HG03025 (cell line): ENCODE results near the gene ATP11C.
"Not testable (repeated sequence)": the region's sequence is repeated elsewhere in the genome, so short reads cannot be mapped to it uniquely, and the experiment has no call there.

ENCODE experiments used
- ATAC-seq: cut with Tn5 transposase; IDR thresholded peaks from one replicate; pipeline ENCODE4 v1.9.1; 2021; ENCODE audit warnings: mild to moderate bottlenecking, moderate library complexity; ENCODE audit not compliant: unreplicated experiment, low FRiP score

Gene ATP11C

DNA sequence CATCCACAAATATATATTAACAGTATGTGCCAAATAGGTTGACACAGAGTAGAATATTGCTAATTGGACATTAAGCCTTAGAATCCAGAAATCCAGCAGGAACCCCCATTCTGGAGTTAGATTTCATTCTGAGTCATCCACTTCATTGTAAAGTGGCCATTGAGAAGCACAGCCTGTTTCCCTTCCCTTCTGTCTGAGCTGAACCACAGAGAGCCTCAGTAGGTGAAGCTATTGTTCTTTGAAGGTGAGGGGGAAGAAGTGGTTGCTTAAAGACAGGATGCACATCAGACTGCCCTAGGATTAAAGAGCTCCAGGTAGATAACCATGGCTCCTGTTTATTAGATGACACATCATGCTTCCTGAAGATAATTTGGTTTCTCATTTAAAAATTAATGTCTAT lies 194.3 kb downstream of the ATP11C start:
- ATAC-seq, result peak; percentile 45

GRCh38 chrX:139736151-139736550 lies 196.7 kb downstream of the ATP11C start:
- no peak for ATAC-seq

GRCh38 chrX:139734996-139735395 lies 197.9 kb downstream of the ATP11C start:
- ATAC-seq, result no peak

- peak; percentile 68 for ATAC-seq
Observed at GRCh38 chrX:139725720-139726119, 207.1 kb downstream of the ATP11C start.

DNA sequence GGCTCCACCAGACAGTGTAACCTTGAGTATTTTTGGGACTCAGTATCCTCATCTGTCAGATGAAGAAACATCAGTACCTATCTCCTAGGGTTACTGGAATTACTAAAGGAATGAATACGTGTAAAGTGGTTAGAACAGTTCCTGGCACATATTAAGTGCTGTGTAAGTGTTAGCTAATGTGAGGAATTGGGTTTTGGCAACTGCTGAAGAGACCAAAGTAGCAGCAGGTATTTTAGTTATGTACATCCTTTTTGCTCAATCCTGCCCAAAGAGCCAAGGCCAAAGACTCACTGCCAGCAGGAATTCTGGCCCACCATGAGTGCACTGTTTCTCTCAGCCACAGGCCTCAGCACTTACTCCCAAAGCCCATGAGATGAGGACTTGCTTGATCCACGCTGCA lies 208.2 kb downstream of the ATP11C start:
- no peak for ATAC-seq

DNA sequence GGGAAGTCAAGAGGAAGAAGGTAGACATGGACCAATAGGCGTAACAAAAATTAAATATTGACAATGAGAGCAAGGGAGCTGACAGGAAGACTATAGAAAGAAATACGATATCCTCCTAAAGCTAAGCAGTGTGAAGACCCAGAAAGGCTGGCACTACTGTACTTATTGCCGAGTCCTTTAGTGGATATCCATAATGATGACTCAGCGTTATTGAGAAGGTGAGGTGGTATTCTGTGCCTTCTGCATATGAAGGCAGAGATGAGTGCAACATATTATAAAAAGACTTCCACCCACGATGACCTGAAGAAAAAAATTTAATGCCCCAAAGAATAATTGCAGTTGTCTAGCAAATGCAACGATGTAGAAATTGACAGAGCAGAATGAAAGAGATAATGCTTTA lies 211.9 kb downstream of the ATP11C start:
- ATAC-seq, result no peak

DNA sequence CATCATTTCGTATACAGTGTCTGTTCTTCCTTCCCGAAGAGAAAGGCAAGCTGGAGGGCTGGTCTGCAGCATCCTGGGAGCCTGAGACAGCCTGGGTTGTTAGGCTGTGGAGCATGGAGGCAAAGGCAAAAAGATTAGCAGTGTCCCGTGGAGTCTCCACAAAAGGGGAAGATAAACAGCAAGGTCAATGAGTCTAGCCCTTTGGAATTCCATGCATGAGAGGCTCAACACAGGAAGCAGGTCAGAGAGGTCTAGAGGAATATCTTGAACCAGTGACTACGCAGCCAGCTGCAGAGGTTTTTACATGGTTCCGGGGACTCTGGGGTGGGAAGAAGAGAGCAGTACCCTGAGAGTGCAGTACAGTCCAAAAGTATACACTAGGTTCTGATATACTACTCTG lies 212.7 kb downstream of the ATP11C start:
- no peak for ATAC-seq

- no peak for ATAC-seq
Observed at GRCh38 chrX:139708067-139708466, 224.8 kb downstream of the ATP11C start, which contains the start of gene MCF2. Gene MCF2, minus strand, starts transcription at chrX:139708167. Its CDS starts 56,423 bp downstream, at chrX:139651744.

DNA sequence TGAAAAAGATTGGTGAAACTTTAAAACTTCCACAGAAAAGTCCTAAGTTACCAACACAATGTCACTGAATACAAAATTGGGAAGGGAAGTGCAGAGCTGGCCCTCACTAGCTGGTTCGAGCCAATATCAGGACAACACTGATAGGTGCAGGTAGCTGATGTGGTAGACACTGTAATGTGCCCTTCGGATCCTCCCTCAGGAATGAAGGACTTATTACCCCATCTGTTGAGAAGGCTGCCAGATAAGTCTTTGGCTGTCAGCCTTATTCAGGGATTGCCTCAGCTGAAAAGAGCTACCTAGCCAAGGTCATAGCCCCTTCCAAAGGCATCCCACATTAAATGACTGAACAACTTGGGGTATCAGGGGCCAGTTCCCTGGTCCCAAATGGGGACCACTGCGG lies 230.2 kb downstream of the ATP11C start:
- no peak for ATAC-seq

DNA sequence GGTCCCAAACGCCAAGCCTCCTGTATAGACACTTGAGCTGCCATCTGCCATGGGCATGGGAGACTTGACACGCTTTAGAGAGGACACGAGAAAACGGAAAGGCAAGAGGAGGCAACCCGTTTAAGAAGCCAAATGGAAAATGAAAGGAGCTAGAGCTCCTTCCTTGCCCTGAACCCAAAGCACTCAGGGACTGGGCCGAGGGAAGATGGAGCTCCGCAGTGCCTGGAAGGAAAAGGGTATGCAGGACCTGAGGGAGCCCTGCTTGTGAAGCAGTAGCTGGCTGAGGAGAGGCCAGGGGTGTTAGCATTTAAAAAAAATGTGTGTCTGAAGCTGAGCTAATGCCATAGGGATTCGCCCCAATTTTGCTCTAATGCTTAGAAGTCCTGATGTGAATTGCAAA lies 239.9 kb downstream of the ATP11C start:
- peak; percentile 5 for ATAC-seq

- ATAC-seq, result peak; percentile 57
Observed at GRCh38 chrX:139692506-139692849, 240.4 kb downstream of the ATP11C start.

DNA sequence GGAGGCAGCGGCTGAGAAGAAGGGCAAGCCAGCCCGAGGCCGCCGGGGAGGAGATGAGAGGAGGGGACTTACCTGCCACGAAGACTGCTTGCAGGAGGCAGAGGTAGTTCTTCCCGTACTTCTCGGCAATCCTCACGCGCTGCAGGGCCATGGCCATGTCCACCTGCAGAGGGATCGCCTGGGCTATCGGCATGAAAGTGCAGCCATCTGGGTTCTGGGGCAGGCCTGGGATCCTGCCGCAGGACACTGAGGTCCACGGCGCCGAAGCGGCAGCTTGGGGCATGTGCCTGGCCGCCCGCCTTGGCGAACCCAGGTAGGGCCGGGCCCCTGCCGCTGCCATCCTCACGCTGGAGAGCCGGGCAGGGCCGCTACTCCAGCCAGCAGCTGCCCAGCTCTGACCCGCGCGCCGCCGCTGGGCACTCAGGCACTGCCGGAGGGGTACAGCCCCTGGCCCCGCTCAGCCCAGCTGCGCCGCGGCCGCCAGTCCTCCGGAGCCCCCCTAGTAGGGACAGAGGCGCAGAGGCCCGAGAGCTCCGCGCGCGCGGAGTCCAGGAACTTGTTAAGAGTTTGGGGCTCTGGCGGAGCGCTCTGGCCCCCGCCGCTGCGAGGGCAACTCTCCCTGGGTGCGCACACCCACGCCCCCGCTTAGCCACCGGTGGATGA lies 240.9 kb downstream of the ATP11C start:
- peak; percentile 35 for ATAC-seq

DNA sequence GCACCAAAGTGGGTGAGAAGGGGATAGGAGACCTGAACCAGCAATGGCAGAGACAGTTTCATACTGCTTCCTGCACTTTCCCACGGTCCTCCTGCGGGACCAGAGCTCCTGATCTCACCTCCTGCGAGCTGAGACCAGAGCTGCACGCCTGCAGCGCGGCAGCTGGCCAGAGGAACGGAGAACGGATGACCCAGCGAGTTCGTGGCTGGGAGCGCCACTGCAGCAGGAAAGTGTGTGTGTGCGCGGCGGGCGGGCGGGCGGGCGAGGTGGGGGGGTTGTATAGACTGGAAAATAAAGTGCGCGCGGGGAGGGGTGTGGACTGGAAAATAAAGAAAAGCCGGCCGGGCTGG lies 241.4 kb downstream of the ATP11C start:
- ATAC-seq, result no peak

DNA sequence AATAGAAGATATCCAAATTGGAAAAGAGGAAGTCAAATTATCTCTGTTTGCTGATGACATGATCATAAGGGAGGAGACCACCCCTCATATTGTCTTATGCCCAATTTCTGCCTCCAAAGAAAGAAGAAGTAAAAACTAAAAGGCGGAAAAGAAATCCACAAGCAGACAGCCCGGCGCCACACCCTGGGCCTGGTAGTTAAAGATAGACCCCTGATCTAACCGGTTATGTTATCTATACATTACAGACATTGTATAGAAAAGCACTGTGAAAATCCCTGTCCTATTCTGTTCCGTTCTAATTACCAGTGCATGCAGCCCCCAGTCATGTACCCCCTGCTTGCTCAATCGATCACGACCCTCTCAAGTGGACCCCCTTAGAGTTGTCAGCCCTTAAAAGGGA lies 247.7 kb downstream of the ATP11C start:
- ATAC-seq, result not testable (repeated sequence)

- no peak for ATAC-seq
Observed at GRCh38 chrX:139680356-139680755, 252.5 kb downstream of the ATP11C start.
